Measurements from ENCODE around the gene SLC27A1. TPM values are rescaled to one million over a fixed set of nuclear protein-coding genes. Genes with fewer than 3 reads are reported as not detected.

SLC27A1 gene
- total and polyA plus RNA-seq, 10 of the 15 experiments (the other 5 are each of a cell fraction or from before 2014, with no cell fraction given), result 0.11 to 2.3 (median 1.2) TPM

- no peak for TF ChIP-seq SREBF1 (IDR thresholded peaks at IDR 0.05; ENCODE audit: low read length)
- TF ChIP-seq, protein P1, sequence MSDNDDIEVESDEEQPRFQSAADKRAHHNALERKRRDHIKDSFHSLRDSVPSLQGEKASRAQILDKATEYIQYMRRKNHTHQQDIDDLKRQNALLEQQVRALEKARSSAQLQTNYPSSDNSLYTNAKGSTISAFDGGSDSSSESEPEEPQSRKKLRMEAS (IDR thresholded peaks at IDR 0.05; ENCODE audit: low read depth, low read length), result peak; percentile 84
- no peak for TF ChIP-seq BMI1 (IDR thresholded peaks at IDR 0.05; ENCODE audit: borderline replicate concordance)
- peak; percentile 95 for TF ChIP-seq IKZF1 (conservative IDR thresholded peaks at IDR 0.05)
- TF ChIP-seq, protein P2, sequence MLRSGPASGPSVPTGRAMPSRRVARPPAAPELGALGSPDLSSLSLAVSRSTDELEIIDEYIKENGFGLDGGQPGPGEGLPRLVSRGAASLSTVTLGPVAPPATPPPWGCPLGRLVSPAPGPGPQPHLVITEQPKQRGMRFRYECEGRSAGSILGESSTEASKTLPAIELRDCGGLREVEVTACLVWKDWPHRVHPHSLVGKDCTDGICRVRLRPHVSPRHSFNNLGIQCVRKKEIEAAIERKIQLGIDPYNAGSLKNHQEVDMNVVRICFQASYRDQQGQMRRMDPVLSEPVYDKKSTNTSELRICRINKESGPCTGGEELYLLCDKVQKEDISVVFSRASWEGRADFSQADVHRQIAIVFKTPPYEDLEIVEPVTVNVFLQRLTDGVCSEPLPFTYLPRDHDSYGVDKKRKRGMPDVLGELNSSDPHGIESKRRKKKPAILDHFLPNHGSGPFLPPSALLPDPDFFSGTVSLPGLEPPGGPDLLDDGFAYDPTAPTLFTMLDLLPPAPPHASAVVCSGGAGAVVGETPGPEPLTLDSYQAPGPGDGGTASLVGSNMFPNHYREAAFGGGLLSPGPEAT (IDR thresholded peaks at IDR 0.05; ENCODE audit: low read depth), result peak; percentile 97
- TF ChIP-seq EGR1 (IDR thresholded peaks at IDR 0.05; ENCODE audit: borderline replicate concordance in 1 of 2, low read depth in 2 of 2, low read length in 2 of 2), result peak in 1 of 2 experiments; percentile 69; a peak in 2 of 3 replicates
- peak; percentile 93 for TF ChIP-seq ZNF687 (IDR thresholded peaks at IDR 0.05)
- TF ChIP-seq REST (IDR thresholded peaks at IDR 0.05; ENCODE audit: low read depth, low read length), result 0 out of 2 replicates have a peak, but pooled peaks have one; percentile 4
- no peak for TF ChIP-seq FOXK2 (IDR thresholded peaks at IDR 0.05)
- TF ChIP-seq KDM1A (IDR thresholded peaks at IDR 0.05; ENCODE audit: borderline replicate concordance), result no peak
- TF ChIP-seq POLR2A (IDR thresholded peaks at IDR 0.05; ENCODE audit: low read depth, low read length), result peak; percentile 87
- TF ChIP-seq LARP7 (IDR thresholded peaks at IDR 0.05), result peak; percentile 100
- TF ChIP-seq RAD51 (IDR thresholded peaks at IDR 0.05), result no peak
- no peak; the same call in 1 of the 2 replicates for TF ChIP-seq RFX5 (IDR thresholded peaks at IDR 0.05; ENCODE audit: low read depth, low read length)
- TF ChIP-seq RB1 (IDR thresholded peaks at IDR 0.05; ENCODE audit: borderline replicate concordance), result peak; percentile 70; the same call in 1 of the 2 replicates
- TF ChIP-seq CBX5 (IDR thresholded peaks at IDR 0.05; ENCODE audit: low read depth), result peak; percentile 70; the same call in 1 of the 2 replicates
- no peak for TF ChIP-seq STAT3 (IDR thresholded peaks at IDR 0.05; ENCODE audit: low read depth, low read length)
- TF ChIP-seq IRF4 (IDR thresholded peaks at IDR 0.05; ENCODE audit: low read depth, low read length), result no peak
These were observed 41.6 kb downstream of the SLC27A1 start (continued) for GRCh38 chr19:17511724-17512573.
